Adrenal gland (tissue), 12 donors: Measurements from ENCODE around the gene SCARF2. TPM values are rescaled to one million over a fixed set of nuclear protein-coding genes. Genes with fewer than 3 reads are reported as not detected.

ENCODE experiments used
- DNase-seq, 7 donors: peaks; one replicate each; pipeline ENCODE4 v3.0.0-alpha.2; 2019 to 2020
- H3K27ac ChIP-seq, 5 donors: fragments of 200-600 bp; sonication (generic) in 4 of 5; 1 replicate in 3 of 5; 2 replicates in 2 of 5; pipeline versions ENCODE4 v1.5.1 to v1.8.0; 2016 to 2020; ENCODE audit warnings: mild to moderate bottlenecking in 1 of 5
- H3K27me3 ChIP-seq: fragments of 200-600 bp; 2 replicates; pipeline ENCODE4 v1.8.0; 2021
- H3K36me3 ChIP-seq, 2 donors: fragments of 200-600 bp; replicated peaks in 1 of 2; 1 replicate in 1 of 2; 2 replicates in 1 of 2; pipeline versions ENCODE4 v1.5.1 to v1.8.0; 2018 to 2022
- H3K4me1 ChIP-seq, 2 donors: fragments of 200-600 bp; replicated peaks in 1 of 2; 1 replicate in 1 of 2; 2 replicates in 1 of 2; pipeline versions ENCODE4 v1.5.1 to v1.8.0; 2018 to 2021
- H3K4me3 ChIP-seq, 4 donors: fragments of 200-600 bp; sonication (generic) in 3 of 4; one replicate each; pipeline ENCODE4 v1.5.1; 2016 to 2018
- H3K9me3 ChIP-seq, 3 donors: fragments of 200-600 bp; sonication (generic) in 1 of 3; replicated peaks in 1 of 3; 1 replicate in 2 of 3; 2 replicates in 1 of 3; pipeline versions ENCODE4 v1.5.1 to v1.8.0; 2016 to 2021
- POLR2A ChIP-seq, 2 donors: fragments of 450-650 bp; IDR thresholded peaks; one replicate each; pipeline ENCODE4 v1.6.1; 2017; ENCODE audit warnings: antibody characterized with exemption in 2 of 2, mild to moderate bottlenecking in 2 of 2, moderate library complexity in 1 of 2
- WGBS, 4 donors: extraction: QIAGEN DNeasy Blood & Tissue Kit in 2 of 4; methylation state at CpG; one replicate each; pipeline versions ENCODE4 v1.1.5 to v1.1.7; 2013 to 2017; 5-methylcytosine and 5-hydroxymethylcytosine counted together
- intact Hi-C, 2 donors: fragments of 100-400 bp; cut with DNase I; formaldehyde crosslinking; loops; one replicate each; pipeline versions ENCODE4 v1.14.1 to v1.15.0; 2022 to 2023
- polyA plus RNA-seq, 3 donors: library from polyadenylated mRNA; stranded (reverse); fragments of 200-250 nt in 2 of 3; fragments of 350-450 nt in 1 of 3; fragmentation: Illumina TruSeq in 1 of 3; extraction: RNeasy Lipid Tissue Mini Kit (QIAGEN cat#74804) in 1 of 3; gene quantifications; one replicate each; pipeline ENCODE4 v1.2.3, GENCODE V29; 2013 to 2014
- total RNA-seq, 9 donors: library from RNA; depleted of rRNA in 4 of 9; stranded (reverse); fragments of >200 nt in 4 of 9; fragments of 120-200 nt in 1 of 9; fragmentation: NEBNext Ultra II Directional in 1 of 9; extraction: Animal tissue kit (Norgen Biotek cat#: 25700) in 1 of 9; gene quantifications; one replicate each; pipeline versions ENCODE4 v1.1.0 to v1.2.4, GENCODE V29; 2013 to 2023
- TF ChIP-seq, protein P1 (sequence below), 6 experiments: fragments of 450-650 bp in 4 of 6; fragments of 200-600 bp in 2 of 6; sonication (generic) in 1 of 6; IDR thresholded peaks; 1 replicate in 5 of 6; 2 replicates in 1 of 6; pipeline versions ENCODE4 v1.5.1 to v1.8.0; 2016 to 2021; ENCODE audit warnings: antibody characterized with exemption in 6 of 6, mild to moderate bottlenecking in 2 of 6, moderate library complexity in 1 of 6
- donor health status: healthy with polysubstance abuse.
- donor health status: Bipolar disorder and iron deficiency.
- donor health status: DM: yes; HTN: yes; CAD: no.
- donor health status: DM: no; HTN: no; CAD: no.
- donor health status: DM: no; HTN: no; CAD: no.
- donor health status: DM: yes; HTN: yes; CAD: no.

Gene SCARF2
- total and polyA plus RNA-seq, 12 donors, result 0.92 to 45.3 (median 7.4) TPM

DNA sequence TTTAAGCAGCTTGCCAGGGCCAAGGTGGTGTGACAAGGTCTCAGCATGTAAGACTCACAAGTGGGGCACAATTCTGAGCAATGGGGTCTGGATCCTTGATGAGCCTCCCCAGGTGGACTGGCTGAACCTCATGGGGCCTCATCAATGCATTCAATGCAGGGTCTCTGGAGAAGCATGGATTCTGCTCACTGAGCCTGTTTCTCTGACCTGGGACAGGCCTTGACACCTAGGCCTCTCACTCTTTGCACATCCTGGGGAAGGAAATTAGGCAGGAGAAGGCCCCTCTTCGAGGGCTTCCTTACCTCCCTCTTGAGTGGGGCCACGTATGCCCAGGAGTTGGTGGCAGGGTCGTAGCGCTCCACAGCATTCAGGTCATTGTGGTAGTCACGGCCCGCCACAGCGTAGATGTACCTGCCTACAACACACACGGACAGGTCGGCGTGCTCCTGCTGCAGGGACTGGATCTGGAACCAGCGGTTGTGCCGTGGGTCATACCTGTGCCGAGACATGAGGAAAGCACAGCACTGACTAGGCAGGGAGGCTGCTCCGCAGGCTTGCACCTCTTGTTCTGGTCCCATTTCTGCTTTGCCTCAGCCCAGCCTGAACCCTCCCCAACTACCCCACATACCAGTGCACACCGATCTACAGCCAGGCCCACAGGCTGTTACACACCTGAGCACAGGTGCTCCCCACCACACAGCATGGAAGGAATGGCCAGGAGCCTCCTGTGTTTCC, 20.0 kb upstream of the SCARF2 start:
- Histone ChIP-seq H3K27ac (no peak overlapping the region), H3K4me1 (no peaks in the 10 kb centered on the region), H3K9me3 (no peaks in the 10 kb centered on the region), H3K4me3 (no peak overlapping the region), H3K36me3 (peaks cover 0 to 10% of the 10 kb centered on the region in 2 donors), H3K27me3 (no peaks in the 10 kb centered on the region)
- DNase-seq, result no peak
- intact Hi-C loops, result loop anchor here in 1 of 2 donors (5.0 kb wide), 1 partner anchor 40 kb away; no protein-coding TSS in a partner anchor
- 85 to 96% (median 95%) methylated on average over 4 to 15 of the region's 15 CpGs for WGBS, 4 donors
- TF ChIP-seq, protein P1, sequence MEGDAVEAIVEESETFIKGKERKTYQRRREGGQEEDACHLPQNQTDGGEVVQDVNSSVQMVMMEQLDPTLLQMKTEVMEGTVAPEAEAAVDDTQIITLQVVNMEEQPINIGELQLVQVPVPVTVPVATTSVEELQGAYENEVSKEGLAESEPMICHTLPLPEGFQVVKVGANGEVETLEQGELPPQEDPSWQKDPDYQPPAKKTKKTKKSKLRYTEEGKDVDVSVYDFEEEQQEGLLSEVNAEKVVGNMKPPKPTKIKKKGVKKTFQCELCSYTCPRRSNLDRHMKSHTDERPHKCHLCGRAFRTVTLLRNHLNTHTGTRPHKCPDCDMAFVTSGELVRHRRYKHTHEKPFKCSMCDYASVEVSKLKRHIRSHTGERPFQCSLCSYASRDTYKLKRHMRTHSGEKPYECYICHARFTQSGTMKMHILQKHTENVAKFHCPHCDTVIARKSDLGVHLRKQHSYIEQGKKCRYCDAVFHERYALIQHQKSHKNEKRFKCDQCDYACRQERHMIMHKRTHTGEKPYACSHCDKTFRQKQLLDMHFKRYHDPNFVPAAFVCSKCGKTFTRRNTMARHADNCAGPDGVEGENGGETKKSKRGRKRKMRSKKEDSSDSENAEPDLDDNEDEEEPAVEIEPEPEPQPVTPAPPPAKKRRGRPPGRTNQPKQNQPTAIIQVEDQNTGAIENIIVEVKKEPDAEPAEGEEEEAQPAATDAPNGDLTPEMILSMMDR (IDR thresholded peaks at IDR 0.05), result no peak
- no peak for TF ChIP-seq POLR2A (IDR thresholded peaks at IDR 0.05)

DNA sequence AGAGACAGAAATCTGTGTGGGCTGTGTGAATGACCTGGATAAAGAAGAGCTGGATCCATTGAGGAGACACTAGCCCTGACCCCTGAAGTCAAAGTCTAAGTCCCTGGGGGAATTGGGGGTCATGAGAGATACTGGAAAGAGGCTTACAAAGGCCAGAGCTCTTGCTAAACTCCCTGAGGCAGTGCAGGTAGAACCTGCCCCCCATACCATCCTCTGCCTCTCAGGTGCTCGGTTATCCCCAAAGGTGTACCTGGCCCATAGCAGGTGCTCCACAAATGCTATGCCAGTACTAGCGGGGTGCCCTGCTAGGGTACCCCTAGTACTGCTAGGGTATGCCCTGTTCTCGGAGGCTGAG, 19.1 kb upstream of the SCARF2 start:
- DNase-seq, result no peak
- no peak for TF ChIP-seq POLR2A (IDR thresholded peaks at IDR 0.05)
- TF ChIP-seq, protein P1 (IDR thresholded peaks at IDR 0.05), result no peak
- Histone ChIP-seq H3K36me3 (peaks cover 0 to 10% of the 10 kb centered on the region in 2 donors), H3K4me1 (no peaks in the 10 kb centered on the region), H3K4me3 (no peak overlapping the region), H3K9me3 (no peaks in the 10 kb centered on the region), H3K27me3 (no peaks in the 10 kb centered on the region), H3K27ac (no peak overlapping the region)
- intact Hi-C loops, result loop anchor here in 1 of 2 donors (5.0 kb wide), 1 partner anchor 39 kb away; no protein-coding TSS in a partner anchor
- 97 to 100% (median 98%) methylated on average over 2 to 3 of the region's 3 CpGs for WGBS, 4 donors

DNA sequence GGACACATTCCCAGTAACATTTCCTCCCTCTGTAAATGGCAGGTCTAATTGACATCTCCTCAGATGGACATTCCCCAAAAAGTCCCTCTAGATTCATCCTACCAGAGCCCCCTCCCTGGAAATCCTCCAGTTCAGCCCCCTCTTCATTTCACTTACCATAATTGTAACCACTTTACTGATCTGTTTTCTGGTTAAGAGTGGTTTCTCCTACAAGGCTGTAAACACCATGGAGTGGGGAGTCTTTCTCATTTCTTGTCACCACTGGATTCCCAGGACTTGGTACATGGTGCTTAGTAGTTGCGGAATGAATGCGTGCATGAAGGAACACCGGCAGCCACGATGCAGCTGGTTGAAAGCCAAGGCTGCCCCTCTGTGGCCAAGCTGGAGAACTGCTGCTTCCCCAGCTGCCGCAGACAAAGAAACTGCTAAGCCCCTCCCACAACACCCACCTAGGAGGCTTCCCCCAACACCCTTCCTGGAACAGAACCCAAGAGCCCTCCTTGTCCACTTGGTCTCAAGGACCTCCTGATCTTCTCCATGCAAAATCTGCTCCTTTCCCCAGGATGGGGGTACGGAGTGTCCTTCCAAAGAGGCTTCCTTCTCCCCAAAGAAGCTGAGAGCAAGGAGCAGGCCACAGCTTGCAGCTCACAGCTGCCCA, 18.6 kb upstream of the SCARF2 start:
- H3K27me3 ChIP-seq, result no peaks in the 10 kb centered on the region
- intact Hi-C loops, result loop anchor here in 1 of 2 donors (5.0 kb wide), 1 partner anchor 39 kb away; no protein-coding TSS in a partner anchor
- TF ChIP-seq POLR2A (IDR thresholded peaks at IDR 0.05), result no peak
- TF ChIP-seq, protein P1 (IDR thresholded peaks at IDR 0.05), result peak; percentile 67 to 91 (median 86)
- no peak overlapping the region for H3K4me3 ChIP-seq
- peaks cover 0 to 10% of the 10 kb centered on the region in 2 donors for H3K36me3 ChIP-seq
- DNase-seq, result peak; percentile 64 to 86 (median 81)
- H3K4me1 ChIP-seq, result no peaks in the 10 kb centered on the region
- no peaks in the 10 kb centered on the region for H3K9me3 ChIP-seq
- H3K27ac ChIP-seq, result no peak overlapping the region
- WGBS, 4 donors, result 15 to 20% (median 17%) methylated on average over 5 to 6 of the region's 6 CpGs

DNA sequence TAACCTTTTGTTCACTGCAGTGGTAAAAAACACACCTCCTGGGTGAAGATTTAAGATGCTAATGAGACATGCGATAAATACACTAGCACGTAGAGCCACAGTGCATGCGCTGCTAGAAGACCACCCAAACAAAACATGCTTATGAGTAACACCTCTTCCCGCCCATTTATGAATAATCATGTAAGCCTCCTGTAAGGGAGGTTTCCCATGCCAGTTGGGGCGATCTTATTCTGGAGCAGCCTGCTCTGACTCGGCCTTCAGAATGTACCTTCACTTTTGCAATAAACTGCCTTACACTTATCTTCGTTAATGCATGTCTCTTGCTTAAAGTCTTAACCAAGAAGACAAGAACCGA, 18.1 kb upstream of the SCARF2 start:
- 84 to 90% (median 86%) methylated on average over 8 of the region's 8 CpGs for WGBS, 4 donors
- H3K36me3 ChIP-seq, result peaks cover 0 to 7% of the 10 kb centered on the region in 2 donors
- H3K4me3 ChIP-seq, result no peak overlapping the region
- DNase-seq, result no peak
- no peaks in the 10 kb centered on the region for H3K9me3 ChIP-seq
- no peaks in the 10 kb centered on the region for H3K27me3 ChIP-seq
- no peak overlapping the region for H3K27ac ChIP-seq
- TF ChIP-seq POLR2A (IDR thresholded peaks at IDR 0.05), result no peak
- TF ChIP-seq, protein P1 (IDR thresholded peaks at IDR 0.05), result no peak
- intact Hi-C loops, result loop anchor here (2.0 to 5.0 kb wide), 2 partner anchors 37 to 38 kb away; no protein-coding TSS in a partner anchor
- H3K4me1 ChIP-seq, result no peaks in the 10 kb centered on the region
